Measurements from ENCODE around the gene CDA.
"Not testable (repeated sequence)": the region's sequence is repeated elsewhere in the genome, so short reads cannot be mapped to it uniquely, and the experiment has no call there.

The CDA gene

DNA sequence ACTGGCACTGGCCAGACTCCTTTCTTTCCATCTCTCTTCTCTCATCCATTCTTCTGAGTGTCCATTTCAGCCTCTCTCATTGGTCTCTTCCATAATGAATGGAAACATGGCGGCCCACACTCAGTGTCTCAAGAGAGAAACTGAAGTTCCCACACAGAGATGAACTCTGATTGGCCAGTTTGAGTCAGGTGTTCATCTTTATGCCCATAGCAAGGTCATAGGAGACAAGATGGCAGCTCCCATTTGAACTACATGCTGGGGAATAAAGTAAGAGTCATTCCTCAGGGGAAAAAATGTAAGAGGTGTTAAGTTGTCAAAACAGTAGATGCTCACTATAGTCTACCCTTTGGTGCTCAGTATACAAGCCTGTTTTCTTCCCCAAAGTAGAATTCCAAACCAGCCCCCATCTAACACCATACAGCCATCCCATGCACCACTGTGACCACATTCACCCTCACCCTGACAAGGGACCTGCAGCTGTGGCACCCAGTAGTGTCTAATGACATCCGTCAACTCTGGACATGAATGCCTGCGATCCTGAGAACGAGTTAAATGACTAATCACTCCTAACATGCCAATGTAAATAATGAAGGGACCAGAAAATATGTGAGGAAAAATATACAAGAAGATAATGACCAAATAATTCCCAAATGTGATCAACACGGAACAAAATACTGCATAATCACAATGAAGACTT, 12.4 kb downstream of the CDA start:
- Histone ChIP-seq H3K9me3 (ENCODE audit: control insufficient read depth in 1 of 2, low read length in 2 of 2) (no peaks in the 10 kb centered on the region), H3K27ac (ENCODE audit: low read depth, low read length) (no peak overlapping the region), H3K27me3 (ENCODE audit: control insufficient read depth in 1 of 2, insufficient read depth in 2 of 2, low read length in 2 of 2) (no peaks in the 10 kb centered on the region), H3K36me3 (ENCODE audit: control insufficient read depth in 1 of 2, insufficient read depth in 2 of 2, low read length in 2 of 2) (no peaks in the 10 kb centered on the region), H3K9ac (ENCODE audit: low read depth in 1 of 2, low read length in 2 of 2) (no peak overlapping the region), H3K4me3 (ENCODE audit: low read depth in 1 of 2, low read length in 2 of 2) (no peak overlapping the region), H3K4me1 (ENCODE audit: control insufficient read depth in 1 of 2, insufficient read depth in 2 of 2, low read length in 2 of 2) (peaks cover 5 to 8% of the 10 kb centered on the region in 2 donors)

DNA sequence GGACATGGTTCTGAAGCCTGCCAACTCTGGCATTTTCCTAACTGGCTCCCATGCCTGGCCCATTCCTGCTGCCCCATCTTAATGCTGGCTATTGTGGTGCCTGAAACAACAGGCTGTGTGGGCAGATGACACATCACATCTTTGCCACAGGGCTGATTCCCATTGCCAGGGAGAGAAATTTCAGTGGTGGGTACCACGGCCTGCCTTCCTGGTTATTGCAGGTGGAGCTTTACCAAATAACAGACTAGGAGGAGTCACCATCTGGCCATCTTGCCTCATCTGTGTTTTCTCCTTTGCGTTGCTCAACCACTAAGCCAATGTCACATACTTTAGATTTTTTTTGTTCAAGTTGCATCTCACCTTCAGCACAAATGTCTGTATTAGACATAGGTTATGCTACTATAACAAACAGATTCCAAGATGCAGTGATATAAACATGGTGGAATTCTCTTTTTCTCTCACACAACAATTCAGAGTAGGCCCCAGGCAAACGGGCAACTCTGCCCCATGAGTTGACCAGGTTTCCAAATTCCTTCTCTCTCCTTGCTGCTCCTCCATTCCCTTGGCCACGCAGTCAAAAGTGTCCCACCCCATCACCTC, 14.1 kb downstream of the CDA start:
- peaks cover 5 to 8% of the 10 kb centered on the region in 2 donors for H3K4me1 ChIP-seq (ENCODE audit: control insufficient read depth in 1 of 2, insufficient read depth in 2 of 2, low read length in 2 of 2)
- H3K27me3 ChIP-seq (ENCODE audit: control insufficient read depth in 1 of 2, insufficient read depth in 2 of 2, low read length in 2 of 2): no peaks in the 10 kb centered on the region
- H3K4me3 ChIP-seq (ENCODE audit: low read depth in 1 of 2, low read length in 2 of 2): no peak overlapping the region
- H3K36me3 ChIP-seq (ENCODE audit: control insufficient read depth in 1 of 2, insufficient read depth in 2 of 2, low read length in 2 of 2): no peaks in the 10 kb centered on the region
- H3K9me3 ChIP-seq (ENCODE audit: control insufficient read depth in 1 of 2, low read length in 2 of 2): no peaks in the 10 kb centered on the region
- no peak overlapping the region for H3K9ac ChIP-seq (ENCODE audit: low read depth in 1 of 2, low read length in 2 of 2)
- H3K27ac ChIP-seq (ENCODE audit: low read depth, low read length): no peak overlapping the region

DNA sequence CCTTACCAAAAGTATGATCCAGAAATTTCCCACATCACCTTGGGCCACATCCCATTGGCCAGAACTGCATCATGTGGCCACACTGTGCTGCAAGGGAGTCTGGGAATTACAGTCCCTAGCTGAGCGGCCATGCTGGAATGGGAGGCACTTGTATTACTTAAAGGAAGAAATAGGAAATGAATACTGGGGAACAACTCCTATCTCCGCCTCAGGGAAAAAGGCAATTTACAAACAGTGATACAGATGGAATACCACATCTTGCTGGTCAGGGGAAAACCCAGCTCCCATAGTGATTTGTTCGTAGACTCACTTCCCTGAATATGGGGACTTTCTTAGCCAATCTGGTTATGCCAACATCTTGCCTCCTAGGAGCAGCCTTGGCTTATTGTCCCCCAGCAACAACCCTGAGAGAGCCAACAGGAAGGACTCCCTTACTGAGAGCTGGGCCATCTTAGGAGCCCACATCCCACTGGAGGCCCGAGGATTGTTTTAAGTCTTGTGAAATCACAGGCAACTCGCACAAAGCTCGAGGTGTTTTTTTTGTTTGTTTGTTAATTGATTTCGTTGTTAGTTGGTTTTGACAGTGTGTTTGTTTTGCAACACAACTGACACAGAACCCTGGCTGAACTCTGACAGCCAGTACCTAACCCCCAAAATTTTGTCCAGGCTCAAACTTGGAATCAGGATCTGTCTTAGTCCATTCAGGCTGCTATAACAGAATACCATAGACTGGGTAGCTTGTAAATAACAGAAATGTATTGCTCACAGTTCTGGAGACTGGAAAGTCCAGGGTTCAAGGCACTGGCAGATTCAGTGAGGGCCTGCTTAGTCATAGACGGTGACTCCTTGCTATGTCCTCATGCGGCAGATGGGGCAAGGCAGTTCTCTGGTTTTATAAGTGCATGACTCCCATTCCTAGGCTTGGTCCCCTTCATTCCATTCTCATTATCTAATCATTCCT, 14.9 kb downstream of the CDA start:
- H3K9ac ChIP-seq (ENCODE audit: low read depth in 1 of 2, low read length in 2 of 2): no peak overlapping the region
- no peak overlapping the region for H3K4me3 ChIP-seq (ENCODE audit: low read depth in 1 of 2, low read length in 2 of 2)
- H3K9me3 ChIP-seq (ENCODE audit: control insufficient read depth in 1 of 2, low read length in 2 of 2): no peaks in the 10 kb centered on the region
- no peaks in the 10 kb centered on the region for H3K36me3 ChIP-seq (ENCODE audit: control insufficient read depth in 1 of 2, insufficient read depth in 2 of 2, low read length in 2 of 2)
- H3K27ac ChIP-seq (ENCODE audit: low read depth, low read length): no peak overlapping the region
- peaks cover 5 to 8% of the 10 kb centered on the region in 2 donors for H3K4me1 ChIP-seq (ENCODE audit: control insufficient read depth in 1 of 2, insufficient read depth in 2 of 2, low read length in 2 of 2)
- H3K27me3 ChIP-seq (ENCODE audit: control insufficient read depth in 1 of 2, insufficient read depth in 2 of 2, low read length in 2 of 2): no peaks in the 10 kb centered on the region

DNA sequence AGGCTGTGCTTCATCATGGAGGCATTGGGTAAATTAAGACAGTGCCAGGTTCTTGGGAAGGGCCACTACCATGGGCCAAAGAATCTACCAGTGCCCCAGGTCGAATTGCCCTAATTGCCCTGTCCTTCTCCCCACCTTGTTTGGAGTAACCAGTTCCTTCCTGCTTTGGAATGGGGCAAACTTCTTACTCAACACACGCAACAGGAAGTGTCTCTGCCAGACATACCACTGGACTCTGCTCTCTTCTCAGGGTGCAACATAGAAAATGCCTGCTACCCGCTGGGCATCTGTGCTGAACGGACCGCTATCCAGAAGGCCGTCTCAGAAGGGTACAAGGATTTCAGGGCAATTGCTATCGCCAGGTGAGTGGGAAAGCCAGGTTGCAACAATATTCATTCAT, 15.8 kb downstream of the CDA start:
- H3K9me3 ChIP-seq (ENCODE audit: control insufficient read depth in 1 of 2, low read length in 2 of 2): no peaks in the 10 kb centered on the region
- no peaks in the 10 kb centered on the region for H3K36me3 ChIP-seq (ENCODE audit: control insufficient read depth in 1 of 2, insufficient read depth in 2 of 2, low read length in 2 of 2)
- H3K27ac ChIP-seq (ENCODE audit: low read depth, low read length): no peak overlapping the region
- no peaks in the 10 kb centered on the region for H3K27me3 ChIP-seq (ENCODE audit: control insufficient read depth in 1 of 2, insufficient read depth in 2 of 2, low read length in 2 of 2)
- no peak overlapping the region for H3K9ac ChIP-seq (ENCODE audit: low read depth in 1 of 2, low read length in 2 of 2)
- H3K4me1 ChIP-seq (ENCODE audit: control insufficient read depth in 1 of 2, insufficient read depth in 2 of 2, low read length in 2 of 2): peaks cover 5 to 8% of the 10 kb centered on the region in 2 donors
- H3K4me3 ChIP-seq (ENCODE audit: low read depth in 1 of 2, low read length in 2 of 2): no peak overlapping the region

DNA sequence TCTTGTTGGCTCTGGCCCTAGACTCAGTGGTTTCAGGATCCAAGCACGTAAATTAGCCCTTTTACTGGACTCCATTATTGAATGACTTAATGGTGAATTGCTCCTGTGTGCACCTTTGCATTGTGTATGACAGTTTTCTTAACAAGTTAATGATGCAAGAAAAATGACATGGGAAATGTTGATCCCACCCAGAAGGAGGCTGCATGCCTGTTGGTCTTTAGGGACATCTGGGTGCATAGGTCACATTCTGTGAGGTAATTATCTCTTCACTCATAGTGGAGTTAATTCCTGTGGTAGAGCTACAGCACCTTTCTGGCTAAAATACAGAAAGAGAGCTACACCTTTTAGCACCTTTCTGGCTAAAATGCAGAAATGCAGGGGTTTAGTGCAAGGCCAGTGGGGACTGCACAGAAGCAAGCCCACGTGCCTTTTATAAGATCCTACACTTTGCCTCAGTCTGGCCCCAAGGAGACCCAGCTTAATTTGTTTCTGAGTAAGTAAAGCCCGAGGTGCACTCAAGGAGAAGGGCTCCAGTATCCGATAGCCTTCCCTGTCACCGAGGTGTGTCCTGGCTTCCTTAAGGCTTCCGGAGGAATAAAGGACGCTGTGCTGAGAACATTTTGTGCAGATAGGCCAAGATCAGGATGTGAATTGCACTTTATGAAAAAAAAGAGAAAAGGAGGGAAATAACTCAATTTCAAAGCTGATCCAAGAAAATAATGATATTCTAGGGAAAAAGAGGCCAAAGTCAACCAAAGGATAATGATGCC, 18.1 kb downstream of the CDA start:
- H3K27ac ChIP-seq (ENCODE audit: low read depth, low read length); H3K36me3 ChIP-seq (ENCODE audit: control insufficient read depth in 1 of 2, insufficient read depth in 2 of 2, low read length in 2 of 2); H3K27me3 ChIP-seq (ENCODE audit: control insufficient read depth in 1 of 2, insufficient read depth in 2 of 2, low read length in 2 of 2); H3K9me3 ChIP-seq (ENCODE audit: control insufficient read depth in 1 of 2, low read length in 2 of 2); H3K4me1 ChIP-seq (ENCODE audit: control insufficient read depth in 1 of 2, insufficient read depth in 2 of 2, low read length in 2 of 2); H3K9ac ChIP-seq (ENCODE audit: low read depth in 1 of 2, low read length in 2 of 2); H3K4me3 ChIP-seq (ENCODE audit: low read depth in 1 of 2, low read length in 2 of 2): not testable (repeated sequence)

DNA sequence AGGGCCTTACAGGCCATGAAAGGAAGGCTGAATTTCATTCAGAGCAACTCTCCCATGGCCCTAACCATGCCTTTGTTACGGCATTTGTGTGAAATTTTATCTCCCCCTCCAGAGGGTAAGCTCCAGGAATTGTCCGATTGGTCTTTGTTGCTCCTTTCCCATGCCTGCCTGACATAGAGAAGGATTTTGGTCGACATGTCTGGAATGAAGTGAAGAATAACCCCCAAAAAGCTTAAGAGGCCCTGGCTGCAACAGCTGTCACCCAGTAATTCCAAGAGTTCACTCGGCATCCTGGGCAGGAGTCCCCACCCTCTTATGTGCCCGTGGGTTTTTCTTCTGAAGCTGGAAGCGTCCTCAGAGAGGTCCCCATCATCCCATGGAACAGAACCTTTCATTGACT, 20.6 kb downstream of the CDA start:
- Histone ChIP-seq H3K4me1 (ENCODE audit: control insufficient read depth in 1 of 2, insufficient read depth in 2 of 2, low read length in 2 of 2) (peaks cover 13 to 14% of the 10 kb centered on the region in 2 donors), H3K9ac (ENCODE audit: low read depth in 1 of 2, low read length in 2 of 2) (no peak overlapping the region), H3K4me3 (ENCODE audit: low read depth in 1 of 2, low read length in 2 of 2) (no peak overlapping the region), H3K36me3 (ENCODE audit: control insufficient read depth in 1 of 2, insufficient read depth in 2 of 2, low read length in 2 of 2) (no peaks in the 10 kb centered on the region), H3K27ac (ENCODE audit: low read depth, low read length) (no peak overlapping the region), H3K27me3 (ENCODE audit: control insufficient read depth in 1 of 2, insufficient read depth in 2 of 2, low read length in 2 of 2) (no peaks in the 10 kb centered on the region), H3K9me3 (ENCODE audit: control insufficient read depth in 1 of 2, low read length in 2 of 2) (no peaks in the 10 kb centered on the region)

DNA sequence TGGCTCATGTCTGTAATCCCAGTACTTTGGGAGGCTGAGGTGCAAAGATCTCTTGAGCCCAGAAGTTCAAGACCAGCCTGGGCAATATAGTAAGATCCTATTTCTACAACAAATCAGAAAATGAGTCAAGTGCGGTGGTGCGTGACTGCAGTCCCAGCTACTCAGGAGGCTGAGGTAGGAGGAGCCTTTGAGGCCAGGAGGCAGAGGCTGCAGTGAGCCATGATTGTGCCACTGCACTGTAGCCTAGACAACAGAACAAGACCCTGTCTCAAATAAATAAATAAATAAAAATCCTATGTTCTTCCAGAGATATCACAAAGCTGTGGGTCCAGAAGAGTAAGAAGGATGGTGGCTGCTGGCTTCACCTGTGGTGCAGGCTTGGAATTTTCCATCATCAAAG, 22.1 kb downstream of the CDA start:
- Histone ChIP-seq H3K36me3 (ENCODE audit: control insufficient read depth in 1 of 2, insufficient read depth in 2 of 2, low read length in 2 of 2) (no peaks in the 10 kb centered on the region), H3K9me3 (ENCODE audit: control insufficient read depth in 1 of 2, low read length in 2 of 2) (no peaks in the 10 kb centered on the region), H3K4me3 (ENCODE audit: low read depth in 1 of 2, low read length in 2 of 2) (no peak overlapping the region), H3K27ac (ENCODE audit: low read depth, low read length) (no peak overlapping the region), H3K27me3 (ENCODE audit: control insufficient read depth in 1 of 2, insufficient read depth in 2 of 2, low read length in 2 of 2) (no peaks in the 10 kb centered on the region), H3K9ac (ENCODE audit: low read depth in 1 of 2, low read length in 2 of 2) (no peak overlapping the region), H3K4me1 (ENCODE audit: control insufficient read depth in 1 of 2, insufficient read depth in 2 of 2, low read length in 2 of 2) (peaks cover 11 to 12% of the 10 kb centered on the region in 2 donors)

DNA sequence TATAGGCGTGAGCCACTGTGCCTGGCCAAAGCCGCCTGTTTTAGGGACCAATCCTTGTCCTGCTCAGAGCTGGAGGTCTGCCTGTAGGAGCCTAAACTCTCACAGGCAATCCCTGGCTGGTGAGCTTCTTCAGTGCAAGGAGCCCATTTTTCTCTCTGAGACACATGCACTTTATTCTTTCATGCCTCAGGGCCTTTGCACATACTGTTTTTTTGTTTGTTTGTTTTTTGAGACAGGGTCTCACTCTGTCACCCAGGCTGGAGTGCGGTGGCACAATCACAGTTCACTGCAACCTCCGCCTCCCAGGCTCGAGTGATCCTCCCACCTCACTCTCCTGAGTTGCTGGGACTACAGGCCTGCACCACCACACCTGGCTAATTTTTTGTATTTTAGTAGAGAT, 22.8 kb downstream of the CDA start:
- Histone ChIP-seq H3K27me3 (ENCODE audit: control insufficient read depth in 1 of 2, insufficient read depth in 2 of 2, low read length in 2 of 2) (no peaks in the 10 kb centered on the region), H3K4me1 (ENCODE audit: control insufficient read depth in 1 of 2, insufficient read depth in 2 of 2, low read length in 2 of 2) (peaks cover 11 to 15% of the 10 kb centered on the region in 2 donors), H3K36me3 (ENCODE audit: control insufficient read depth in 1 of 2, insufficient read depth in 2 of 2, low read length in 2 of 2) (no peaks in the 10 kb centered on the region), H3K9ac (ENCODE audit: low read depth in 1 of 2, low read length in 2 of 2) (no peak overlapping the region), H3K4me3 (ENCODE audit: low read depth in 1 of 2, low read length in 2 of 2) (no peak overlapping the region), H3K9me3 (ENCODE audit: control insufficient read depth in 1 of 2, low read length in 2 of 2) (no peaks in the 10 kb centered on the region), H3K27ac (ENCODE audit: low read depth, low read length) (no peak overlapping the region)

DNA sequence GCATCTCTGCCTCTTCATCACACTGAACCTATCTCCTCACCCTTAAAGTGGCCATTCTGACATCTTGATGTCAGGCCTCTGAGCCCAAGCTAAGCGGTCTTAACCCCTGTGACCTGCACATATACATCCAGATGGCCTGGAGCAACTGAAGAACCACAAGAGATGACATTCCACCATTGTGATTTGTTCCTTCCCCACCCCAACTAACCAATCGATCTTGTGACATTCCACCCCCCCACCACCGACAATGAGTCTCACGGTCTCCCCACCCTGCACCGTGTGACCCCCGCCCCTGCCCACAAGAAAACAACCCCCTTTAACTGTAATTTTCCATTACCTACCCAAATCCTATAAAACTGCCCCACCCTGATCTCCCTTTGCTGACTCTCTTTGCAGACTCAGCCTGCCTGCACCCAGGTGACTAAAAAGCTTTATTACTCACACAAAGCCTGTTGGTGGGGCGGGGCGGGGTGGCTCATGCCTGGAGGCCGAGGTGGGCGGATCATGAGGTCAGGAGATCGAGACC, 23.4 kb downstream of the CDA start:
- no peaks in the 10 kb centered on the region for H3K27me3 ChIP-seq (ENCODE audit: control insufficient read depth in 1 of 2, insufficient read depth in 2 of 2, low read length in 2 of 2)
- H3K36me3 ChIP-seq (ENCODE audit: control insufficient read depth in 1 of 2, insufficient read depth in 2 of 2, low read length in 2 of 2): no peaks in the 10 kb centered on the region
- peaks cover 11 to 17% of the 10 kb centered on the region in 2 donors for H3K4me1 ChIP-seq (ENCODE audit: control insufficient read depth in 1 of 2, insufficient read depth in 2 of 2, low read length in 2 of 2)
- no peaks in the 10 kb centered on the region for H3K9me3 ChIP-seq (ENCODE audit: control insufficient read depth in 1 of 2, low read length in 2 of 2)
- no peak overlapping the region for H3K27ac ChIP-seq (ENCODE audit: low read depth, low read length)
- no peak overlapping the region for H3K4me3 ChIP-seq (ENCODE audit: low read depth in 1 of 2, low read length in 2 of 2)
- no peak overlapping the region for H3K9ac ChIP-seq (ENCODE audit: low read depth in 1 of 2, low read length in 2 of 2)
